Choroid plexus epithelial cell (primary cell): ENCODE measurements around the gene ADCK1.
A peak's percentile ranks its signal among the peaks of the same experiment; 100 is the strongest.
"Not testable (repeated sequence)": the region's sequence is repeated elsewhere in the genome, so short reads cannot be mapped to it uniquely, and the experiment has no call there.

Source experiments
- DNase-seq: peaks from one replicate; pipeline ENCODE4 v3.0.0-alpha.2; 2010; ENCODE audit warnings: low read depth
- H3K4me3 ChIP-seq: 2 replicates; pipeline ENCODE4 v1.5.1; 2011; ENCODE audit warnings: low read depth, mild to moderate bottlenecking, control low read depth, low read length, moderate library complexity
- TF ChIP-seq, protein P1 (sequence below): conservative IDR thresholded peaks from 2 replicates; pipeline ENCODE4 v1.5.1; 2011; ENCODE audit warnings: low read depth, mild to moderate bottlenecking, control low read depth, inconsistent platforms, low read length, moderate library complexity

Gene ADCK1

DNA sequence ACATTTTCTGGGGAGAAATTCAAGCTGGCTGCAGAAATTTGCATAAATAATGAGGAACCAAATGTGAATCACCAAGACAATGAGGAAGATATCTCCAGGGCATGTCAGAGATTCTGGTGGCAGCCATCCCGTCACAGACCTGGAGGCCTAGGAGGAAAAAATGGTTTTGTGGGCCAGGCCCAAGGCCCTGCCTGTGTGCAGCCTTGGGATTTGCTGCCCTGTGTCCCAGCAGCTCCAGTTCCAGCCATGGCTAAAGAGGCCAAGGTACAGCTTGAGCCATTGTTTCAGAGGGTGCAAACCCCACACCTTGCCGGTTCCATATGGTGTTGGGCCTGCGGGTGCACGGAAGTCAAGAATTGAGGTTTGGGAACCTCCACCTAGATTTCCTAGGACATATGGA lies 147.5 kb downstream of the ADCK1 start:
- TF ChIP-seq, protein P1, sequence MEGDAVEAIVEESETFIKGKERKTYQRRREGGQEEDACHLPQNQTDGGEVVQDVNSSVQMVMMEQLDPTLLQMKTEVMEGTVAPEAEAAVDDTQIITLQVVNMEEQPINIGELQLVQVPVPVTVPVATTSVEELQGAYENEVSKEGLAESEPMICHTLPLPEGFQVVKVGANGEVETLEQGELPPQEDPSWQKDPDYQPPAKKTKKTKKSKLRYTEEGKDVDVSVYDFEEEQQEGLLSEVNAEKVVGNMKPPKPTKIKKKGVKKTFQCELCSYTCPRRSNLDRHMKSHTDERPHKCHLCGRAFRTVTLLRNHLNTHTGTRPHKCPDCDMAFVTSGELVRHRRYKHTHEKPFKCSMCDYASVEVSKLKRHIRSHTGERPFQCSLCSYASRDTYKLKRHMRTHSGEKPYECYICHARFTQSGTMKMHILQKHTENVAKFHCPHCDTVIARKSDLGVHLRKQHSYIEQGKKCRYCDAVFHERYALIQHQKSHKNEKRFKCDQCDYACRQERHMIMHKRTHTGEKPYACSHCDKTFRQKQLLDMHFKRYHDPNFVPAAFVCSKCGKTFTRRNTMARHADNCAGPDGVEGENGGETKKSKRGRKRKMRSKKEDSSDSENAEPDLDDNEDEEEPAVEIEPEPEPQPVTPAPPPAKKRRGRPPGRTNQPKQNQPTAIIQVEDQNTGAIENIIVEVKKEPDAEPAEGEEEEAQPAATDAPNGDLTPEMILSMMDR, result no peak
- H3K4me3 ChIP-seq, result no peak overlapping the region
- no peak for DNase-seq

DNA sequence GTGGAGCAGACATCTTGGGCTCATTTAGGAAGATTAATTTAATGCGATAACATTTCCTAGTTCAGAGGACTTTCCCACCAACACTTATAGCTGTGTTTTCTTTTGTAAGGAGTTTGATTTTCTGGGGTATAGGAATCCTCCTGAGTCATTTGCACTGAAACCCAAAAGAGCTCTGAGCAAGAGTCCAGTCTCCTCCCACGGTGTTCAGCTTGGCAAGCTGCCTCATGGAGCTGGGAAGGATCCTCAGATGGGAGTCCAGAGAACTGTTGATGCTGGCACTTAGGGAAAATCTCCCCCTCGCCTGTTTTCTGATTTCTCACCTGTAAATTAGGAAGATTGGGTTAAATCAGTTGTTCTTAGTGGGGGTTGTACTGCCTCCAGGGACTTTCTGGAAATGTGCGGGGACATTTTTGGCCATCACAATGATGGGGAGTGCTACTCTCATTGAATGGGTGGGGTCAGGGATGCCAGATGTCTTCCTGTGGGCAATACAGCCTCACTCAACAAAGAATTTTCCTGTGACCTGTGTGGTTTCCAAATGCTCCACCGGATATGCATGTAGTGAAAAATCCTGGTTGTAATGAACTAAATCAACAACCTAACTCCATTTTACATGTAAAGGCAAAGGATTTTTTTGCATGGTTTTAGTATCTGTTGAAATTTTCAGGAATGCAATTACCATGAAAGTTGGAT lies 150.6 kb downstream of the ADCK1 start:
- TF ChIP-seq, protein P1, result no peak
- no peak overlapping the region for H3K4me3 ChIP-seq
- peak; percentile 8 for DNase-seq

DNA sequence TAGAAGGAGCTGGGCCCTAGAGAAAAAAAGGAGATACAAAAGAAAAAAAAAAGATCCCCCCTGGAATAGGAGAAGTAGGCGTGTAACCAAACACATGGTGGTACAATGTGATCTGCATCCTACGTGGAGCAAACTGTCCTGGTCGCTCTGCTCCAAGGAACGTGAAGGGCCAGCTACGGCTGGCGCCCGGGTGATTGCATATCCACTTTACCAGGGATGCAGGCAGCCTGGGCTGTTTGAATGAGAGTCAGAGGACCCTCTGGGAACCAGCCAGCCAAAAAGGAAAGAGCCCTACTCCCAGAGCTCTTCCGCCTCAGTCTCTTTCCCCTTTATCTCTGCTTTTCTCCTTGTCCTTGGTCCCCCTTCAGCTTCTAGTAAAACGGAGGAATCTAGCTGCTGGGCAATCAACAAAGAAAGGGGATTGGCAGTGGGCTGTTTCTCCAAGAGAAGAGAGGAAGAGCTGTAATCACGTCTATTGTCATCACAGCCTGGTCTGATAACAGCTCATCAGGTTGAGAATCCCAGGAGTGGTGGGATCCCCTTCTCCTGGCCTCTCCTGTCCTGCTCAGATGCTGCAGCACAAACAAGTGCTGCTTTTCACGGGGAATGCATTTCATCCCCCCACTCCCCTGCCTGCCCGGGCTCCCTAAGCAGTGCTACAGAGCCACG lies 156.0 kb downstream of the ADCK1 start:
- DNase-seq, result no peak
- TF ChIP-seq, protein P1, result no peak
- H3K4me3 ChIP-seq, result no peak overlapping the region

DNA sequence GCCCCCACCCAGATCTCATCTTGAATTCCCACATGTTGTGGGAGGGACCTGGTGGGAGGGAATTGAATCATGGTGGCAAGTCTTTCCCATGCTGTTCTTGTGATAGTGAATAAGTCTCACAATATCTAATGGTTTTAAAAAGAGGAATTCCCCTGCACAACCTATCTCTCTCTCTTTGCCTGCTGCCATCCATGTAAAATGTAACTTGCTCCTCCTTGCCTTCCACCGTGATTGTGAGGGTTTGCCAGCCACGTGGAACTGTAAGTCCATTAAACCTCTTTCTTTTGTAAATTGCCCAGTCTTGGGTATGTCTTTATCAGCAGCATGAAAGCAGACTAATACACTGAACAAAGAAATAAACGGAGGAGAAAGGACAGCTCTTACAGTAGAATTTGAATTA lies 159.8 kb downstream of the ADCK1 start:
- not testable (repeated sequence) for DNase-seq, H3K4me3 ChIP-seq

DNA sequence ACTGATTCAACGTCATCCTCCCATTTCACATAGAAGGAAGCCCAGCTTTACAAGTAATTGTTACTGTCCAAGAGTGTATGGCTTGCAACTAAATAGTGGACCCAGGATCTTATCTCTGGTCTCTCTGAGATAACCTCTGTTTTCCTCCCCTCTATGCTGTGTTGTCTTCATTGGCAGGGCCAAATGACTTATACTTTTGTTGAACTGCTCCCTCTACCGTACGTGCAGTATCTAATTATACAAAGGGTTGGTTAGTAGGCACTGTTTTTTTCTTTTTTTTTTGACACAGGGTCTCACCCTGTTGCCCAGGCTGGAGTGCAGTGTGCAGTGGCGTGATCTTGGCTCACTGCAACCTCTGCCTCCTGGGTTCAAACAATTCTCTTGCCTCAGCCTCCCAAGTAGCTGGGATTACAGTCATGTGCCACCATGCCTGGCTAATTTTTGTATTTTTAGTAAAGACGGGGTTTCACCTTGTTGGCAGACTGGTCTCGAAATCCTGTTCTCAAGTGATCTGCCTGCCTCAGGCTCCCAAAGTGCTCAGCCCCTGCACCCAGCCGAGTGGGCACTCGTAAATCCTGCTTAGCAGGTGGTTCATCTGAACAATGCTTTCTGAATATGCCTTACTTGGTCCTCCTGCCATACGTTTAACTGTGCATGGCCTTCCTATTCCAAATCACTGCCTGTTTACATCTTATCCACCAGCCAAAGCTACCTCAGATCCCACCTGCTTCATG lies 162.1 kb downstream of the ADCK1 start:
- H3K4me3 ChIP-seq, result no peak overlapping the region
- TF ChIP-seq, protein P1, result no peak
- no peak for DNase-seq

DNA sequence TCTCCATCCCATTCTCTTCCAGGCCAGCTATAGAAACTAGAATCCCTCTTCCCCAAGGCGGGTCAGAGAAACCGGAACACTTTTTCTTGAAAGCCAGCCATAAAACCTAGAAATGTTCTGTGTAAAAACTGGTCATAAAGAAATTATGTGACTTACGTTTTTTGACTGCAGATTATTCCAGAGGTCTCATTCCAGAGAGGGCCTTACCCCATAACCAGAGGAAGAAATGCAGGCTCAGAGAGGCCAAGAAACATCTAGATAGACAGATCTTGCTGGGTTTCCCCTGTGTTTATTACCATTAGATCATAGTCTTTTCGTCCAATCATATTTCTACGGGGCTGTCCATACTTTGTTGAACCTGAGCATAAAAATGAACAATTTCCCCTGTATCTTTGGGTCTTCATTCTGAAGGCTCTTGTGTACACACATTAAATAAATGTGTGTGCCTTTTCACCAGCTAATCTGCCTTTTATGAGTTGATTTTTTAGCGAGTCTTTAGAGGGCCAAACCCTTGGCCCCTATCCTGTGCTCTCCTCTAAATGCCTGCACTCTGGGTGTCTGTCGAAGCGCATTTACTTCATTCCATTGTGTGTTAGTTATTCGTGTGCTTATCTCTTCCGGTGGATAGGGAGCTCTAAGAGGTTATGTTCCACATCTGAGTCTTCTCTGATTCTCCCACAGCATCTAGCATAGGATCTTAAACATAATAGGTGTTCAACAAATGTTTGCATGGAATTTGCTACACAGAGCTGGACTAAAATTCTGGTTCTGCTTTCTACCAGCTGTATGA lies 163.0 kb downstream of the ADCK1 start:
- peak; percentile 10 for DNase-seq
- H3K4me3 ChIP-seq, result no peak overlapping the region
- TF ChIP-seq, protein P1, result no peak

DNA sequence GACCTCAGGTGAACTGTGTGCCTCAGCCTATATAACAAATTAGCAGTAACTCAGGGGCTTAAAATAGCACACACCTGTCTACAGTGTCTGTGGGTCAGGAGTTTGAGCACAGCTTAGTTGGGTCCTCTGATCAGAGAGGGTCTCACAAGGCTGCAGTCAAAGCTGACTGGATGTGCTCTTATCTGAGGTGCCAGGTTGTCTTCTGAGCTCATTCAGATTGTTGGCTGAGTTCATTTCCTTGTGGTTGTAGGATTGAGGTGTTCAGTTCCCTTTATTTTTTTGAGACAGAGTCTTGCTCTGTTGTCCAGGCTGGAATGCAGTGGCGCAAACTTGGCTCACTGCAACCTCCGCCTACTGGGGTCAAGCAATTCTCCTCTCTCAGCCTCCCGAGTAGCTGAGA lies 164.7 kb downstream of the ADCK1 start:
- H3K4me3 ChIP-seq, result no peak overlapping the region
- TF ChIP-seq, protein P1, result no peak
- no peak for DNase-seq
